Myocyte (in vitro differentiated cells): ENCODE results near the gene HSPG2. TPM values are rescaled to one million over a fixed set of nuclear protein-coding genes. Genes with fewer than 3 reads are reported as not detected.
A peak's percentile ranks its signal among the peaks of the same experiment; 100 is the strongest.
"Not testable (repeated sequence)": the region's sequence is repeated elsewhere in the genome, so short reads cannot be mapped to it uniquely, and the experiment has no call there.

ENCODE experiments used
- DNase-seq: peaks from one replicate; pipeline ENCODE4 v3.0.0-alpha.2; 2012; ENCODE audit warnings: low read depth
- total RNA-seq: library from RNA; depleted of rRNA; stranded (reverse); fragments of >200 nt; gene quantifications from 2 replicates; pipeline ENCODE4 v1.2.3, GENCODE V29; 2014

Gene HSPG2
- total RNA-seq, 1 donor from 2014 or later: 221 TPM

GRCh38 chr1:21813542-21813941 is 123.6 kb downstream of the HSPG2 start:
- no peak for DNase-seq

- DNase-seq: no peak
Measured at GRCh38 chr1:21811875-21812305, 125.2 kb downstream of the HSPG2 start, which contains the start of gene LDLRAD2. LDLRAD2 (plus strand) TSS chr1:21812265; CDS start chr1:21812452, 187 bp downstream.

- DNase-seq: no peak
Measured at GRCh38 chr1:21804536-21804935, 132.6 kb downstream of the HSPG2 start.

GRCh38 chr1:21801100-21801499 is 136.0 kb downstream of the HSPG2 start:
- no peak for DNase-seq

GRCh38 chr1:21799730-21800129 is 137.4 kb downstream of the HSPG2 start:
- DNase-seq: no peak

GRCh38 chr1:21795075-21795474 is 142.0 kb downstream of the HSPG2 start:
- DNase-seq: no peak

- no peak for DNase-seq
Measured at GRCh38 chr1:21794656-21795055, 142.5 kb downstream of the HSPG2 start.

- DNase-seq: no peak
Measured at GRCh38 chr1:21793104-21793503, 144.0 kb downstream of the HSPG2 start.

GRCh38 chr1:21786640-21787039 is 150.5 kb downstream of the HSPG2 start:
- DNase-seq: no peak

- not testable (repeated sequence) for DNase-seq
Measured at GRCh38 chr1:21785764-21786163, 151.3 kb downstream of the HSPG2 start.

GRCh38 chr1:21783679-21784603 is 153.2 kb downstream of the HSPG2 start:
- DNase-seq: no peak

- peak; percentile 98 for DNase-seq
Measured at GRCh38 chr1:21782868-21783678, 154.0 kb downstream of the HSPG2 start, which contains the start of gene USP48. USP48 (minus strand) TSS chr1:21783149; CDS start chr1:21782957, 192 bp downstream.

GRCh38 chr1:21782349-21782867 is 154.7 kb downstream of the HSPG2 start:
- DNase-seq: peak; percentile 61

GRCh38 chr1:21781815-21782348 is 155.2 kb downstream of the HSPG2 start:
- peak; percentile 52 for DNase-seq

- no peak for DNase-seq
Measured at GRCh38 chr1:21779613-21780521, 157.2 kb downstream of the HSPG2 start.

- no peak for DNase-seq
Measured at GRCh38 chr1:21778405-21778727, 158.7 kb downstream of the HSPG2 start.

GRCh38 chr1:21776925-21777324 is 160.2 kb downstream of the HSPG2 start:
- not testable (repeated sequence) for DNase-seq

GRCh38 chr1:21775985-21776562 is 161.0 kb downstream of the HSPG2 start:
- no peak for DNase-seq

GRCh38 chr1:21775550-21775914 is 161.6 kb downstream of the HSPG2 start:
- no peak for DNase-seq
